Activated T-cell treated with anti-CD3 and anti-CD28 coated beads, Interleukin-2, amount 50 U/mL, for 24 hours (primary cell): ENCODE measurements around the gene SNTB2.
"Not testable (repeated sequence)": the region's sequence is repeated elsewhere in the genome, so short reads cannot be mapped to it uniquely, and the experiment has no call there.

Source experiments
- DNase-seq: peaks from one replicate; pipeline ENCODE4 v3.0.0-alpha.2; 2020
- H3K27ac Mint-ChIP-seq: 2 replicates; pipeline ENCODE4 v1.8.0; 2020; ENCODE audit warnings: mild to moderate bottlenecking, mixed read lengths
- H3K27me3 Mint-ChIP-seq: 2 replicates; pipeline ENCODE4 v1.8.0; 2020; ENCODE audit warnings: mixed read lengths
- H3K36me3 Mint-ChIP-seq: 2 replicates; pipeline ENCODE4 v1.8.0; 2020; ENCODE audit warnings: low read depth, mixed read lengths
- H3K4me1 Mint-ChIP-seq: 2 replicates; pipeline ENCODE4 v1.8.0; 2020; ENCODE audit warnings: low read depth, mixed read lengths
- H3K4me3 Mint-ChIP-seq: 2 replicates; pipeline ENCODE4 v1.8.0; 2020; ENCODE audit warnings: mild to moderate bottlenecking, moderate library complexity, mixed read lengths
- H3K9me3 Mint-ChIP-seq: 2 replicates; pipeline ENCODE4 v1.8.0; 2020; ENCODE audit warnings: mixed read lengths

Gene SNTB2

GRCh38 chr16:69274699-69275235, 87.8 kb downstream of the SNTB2 start:
- Mint-ChIP-seq H3K36me3 (peaks cover 20% of the 10 kb centered on the region), H3K9me3 (no peaks in the 10 kb centered on the region), H3K27me3 (no peaks in the 10 kb centered on the region), H3K4me1 (peaks cover 1% of the 10 kb centered on the region), H3K27ac (no peak overlapping the region), H3K4me3 (no peak overlapping the region)
- no peak for DNase-seq

GRCh38 chr16:69276148-69277115, 89.5 kb downstream of the SNTB2 start:
- peaks cover 9% of the 10 kb centered on the region for H3K36me3 Mint-ChIP-seq
- H3K9me3 Mint-ChIP-seq: no peaks in the 10 kb centered on the region
- H3K4me3 Mint-ChIP-seq: no peak overlapping the region
- peaks cover 1% of the 10 kb centered on the region for H3K4me1 Mint-ChIP-seq
- H3K27ac Mint-ChIP-seq: no peak overlapping the region
- DNase-seq: no peak
- H3K27me3 Mint-ChIP-seq: no peaks in the 10 kb centered on the region

DNA sequence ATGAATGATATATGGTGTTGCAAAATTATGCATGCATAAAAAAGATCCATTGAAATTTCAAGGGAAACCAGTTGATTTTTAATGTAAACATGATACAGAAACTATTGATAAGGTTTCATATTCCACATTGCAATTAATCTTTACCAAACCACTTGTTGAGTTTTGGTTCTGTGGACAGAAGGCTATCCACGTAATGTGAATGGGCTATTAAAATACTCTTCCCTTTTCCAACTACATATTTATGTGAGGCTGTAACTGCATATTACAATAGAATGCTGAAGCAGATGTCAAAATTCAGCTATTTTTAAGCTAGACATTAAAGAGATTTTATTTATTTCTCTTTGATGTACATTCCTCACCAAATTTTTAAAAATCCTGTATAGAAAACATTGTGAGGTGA, 90.4 kb downstream of the SNTB2 start:
- H3K36me3 Mint-ChIP-seq: peaks cover 4% of the 10 kb centered on the region
- no peaks in the 10 kb centered on the region for H3K9me3 Mint-ChIP-seq
- H3K27me3 Mint-ChIP-seq: no peaks in the 10 kb centered on the region
- no peak overlapping the region for H3K4me3 Mint-ChIP-seq
- H3K27ac Mint-ChIP-seq: no peak overlapping the region
- DNase-seq: no peak
- peaks cover 1% of the 10 kb centered on the region for H3K4me1 Mint-ChIP-seq

- no peak overlapping the region for H3K4me3 Mint-ChIP-seq
- peaks cover 12% of the 10 kb centered on the region for H3K36me3 Mint-ChIP-seq
- peaks cover 4% of the 10 kb centered on the region for H3K4me1 Mint-ChIP-seq
- no peaks in the 10 kb centered on the region for H3K9me3 Mint-ChIP-seq
- DNase-seq: no peak
- H3K27me3 Mint-ChIP-seq: no peaks in the 10 kb centered on the region
- H3K27ac Mint-ChIP-seq: no peak overlapping the region
These were observed 96.9 kb downstream of the SNTB2 start for GRCh38 chr16:69283851-69284250.

GRCh38 chr16:69285240-69285639, 98.3 kb downstream of the SNTB2 start:
- H3K36me3 Mint-ChIP-seq: peaks cover 12% of the 10 kb centered on the region
- no peaks in the 10 kb centered on the region for H3K27me3 Mint-ChIP-seq
- no peak overlapping the region for H3K4me3 Mint-ChIP-seq
- peaks cover 2% of the 10 kb centered on the region for H3K4me1 Mint-ChIP-seq
- no peak for DNase-seq
- H3K27ac Mint-ChIP-seq: no peak overlapping the region
- no peaks in the 10 kb centered on the region for H3K9me3 Mint-ChIP-seq

DNA sequence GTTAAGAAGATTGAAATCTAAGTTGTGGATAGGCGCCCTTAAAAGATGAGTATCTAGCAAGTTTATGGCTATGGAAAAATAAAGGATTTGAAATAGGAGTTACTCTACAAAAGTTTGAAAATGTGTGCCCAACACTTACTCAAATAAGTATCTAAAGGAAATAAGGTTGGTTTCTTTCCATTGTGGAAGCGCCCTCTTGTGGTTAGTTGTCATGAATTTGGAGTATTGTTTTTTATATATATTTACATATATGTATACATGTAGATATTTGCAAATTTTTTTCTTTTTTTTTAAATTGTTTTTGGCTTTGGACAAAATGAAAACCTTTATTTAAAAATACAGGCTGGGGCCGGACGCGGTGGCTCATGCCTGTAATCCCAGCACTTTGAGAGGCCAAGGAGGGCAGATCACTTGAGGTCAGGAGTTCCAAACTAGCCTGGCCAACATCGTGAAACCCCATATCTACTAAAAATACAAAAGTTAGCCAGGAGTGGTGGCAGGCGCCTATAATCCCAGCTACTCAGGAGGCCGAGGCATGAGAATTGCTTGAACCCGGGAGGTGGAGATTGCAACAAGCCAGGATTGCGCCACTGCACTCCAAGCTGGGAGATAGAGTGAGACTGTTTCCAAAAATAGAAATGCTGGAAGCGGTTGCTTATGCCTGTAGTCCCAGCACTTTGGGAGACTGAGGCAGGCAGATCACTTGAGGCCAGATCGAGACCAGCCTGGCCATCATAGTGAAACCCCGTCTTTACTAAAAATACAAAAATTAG, 100.2 kb downstream of the SNTB2 start:
- Mint-ChIP-seq H3K9me3 (no peaks in the 10 kb centered on the region), H3K36me3 (peaks cover 12% of the 10 kb centered on the region), H3K27ac (peak overlapping the region; percentile 64), H3K4me1 (peaks cover 2% of the 10 kb centered on the region), H3K27me3 (no peaks in the 10 kb centered on the region), H3K4me3 (no peak overlapping the region)
- DNase-seq: peak; percentile 38

GRCh38 chr16:69291657-69292056, 104.7 kb downstream of the SNTB2 start:
- H3K36me3 Mint-ChIP-seq, H3K9me3 Mint-ChIP-seq, H3K27me3 Mint-ChIP-seq, H3K27ac Mint-ChIP-seq, DNase-seq, H3K4me3 Mint-ChIP-seq, H3K4me1 Mint-ChIP-seq: not testable (repeated sequence)

DNA sequence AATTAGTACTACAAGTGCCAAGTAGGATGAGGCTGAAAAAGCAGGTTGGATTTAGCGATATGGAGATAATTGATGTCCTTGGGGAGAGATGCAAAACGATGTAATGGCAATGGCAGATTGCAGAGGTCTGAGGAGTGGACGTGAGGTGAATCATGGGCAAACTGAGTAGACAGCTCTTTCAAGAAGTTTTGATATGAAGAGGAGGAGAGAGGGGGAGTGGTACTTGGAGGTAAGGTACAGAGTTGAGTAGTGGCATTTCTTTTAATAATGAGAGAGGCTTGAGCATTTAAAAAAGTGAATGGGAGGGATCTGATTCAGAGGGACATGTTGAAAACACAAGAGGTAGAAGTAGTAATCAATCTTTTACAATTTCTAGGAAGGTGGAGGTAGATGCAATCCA, 106.4 kb downstream of the SNTB2 start:
- H3K9me3 Mint-ChIP-seq: no peaks in the 10 kb centered on the region
- no peak for DNase-seq
- H3K27ac Mint-ChIP-seq: peak overlapping the region; percentile 26
- H3K36me3 Mint-ChIP-seq: peaks cover 5% of the 10 kb centered on the region
- H3K4me1 Mint-ChIP-seq: peaks cover 4% of the 10 kb centered on the region
- H3K4me3 Mint-ChIP-seq: no peak overlapping the region
- H3K27me3 Mint-ChIP-seq: no peaks in the 10 kb centered on the region

DNA sequence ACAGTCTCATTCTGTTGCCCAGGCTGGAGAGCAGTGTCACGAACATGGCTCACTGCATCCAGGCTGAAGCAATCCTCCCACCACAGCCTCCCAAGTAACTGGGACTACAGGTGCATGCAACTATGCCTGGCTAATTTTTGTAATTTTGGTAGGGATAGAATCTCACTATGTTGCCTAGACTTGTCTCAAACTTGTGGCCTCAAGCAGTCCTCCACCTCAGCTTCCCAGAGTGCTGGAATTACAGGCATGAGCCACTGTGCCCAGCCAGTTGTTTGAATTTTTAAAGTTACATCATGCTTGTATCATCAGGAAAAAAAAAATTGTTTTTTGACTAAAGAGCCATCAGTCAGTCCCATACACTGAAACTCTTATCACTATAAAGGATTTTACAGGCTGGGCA, 107.1 kb downstream of the SNTB2 start:
- Mint-ChIP-seq H3K4me3 (no peak overlapping the region), H3K9me3 (no peaks in the 10 kb centered on the region), H3K36me3 (peaks cover 3% of the 10 kb centered on the region), H3K4me1 (peaks cover 4% of the 10 kb centered on the region), H3K27ac (no peak overlapping the region), H3K27me3 (no peaks in the 10 kb centered on the region)
- DNase-seq: no peak

- not testable (repeated sequence) for H3K9me3 Mint-ChIP-seq, H3K27me3 Mint-ChIP-seq, H3K4me3 Mint-ChIP-seq, H3K4me1 Mint-ChIP-seq, H3K27ac Mint-ChIP-seq, DNase-seq
- peaks cover 23% of the 10 kb centered on the region for H3K36me3 Mint-ChIP-seq
These were observed 109.8 kb downstream of the SNTB2 start for GRCh38 chr16:69296771-69297170.

DNA sequence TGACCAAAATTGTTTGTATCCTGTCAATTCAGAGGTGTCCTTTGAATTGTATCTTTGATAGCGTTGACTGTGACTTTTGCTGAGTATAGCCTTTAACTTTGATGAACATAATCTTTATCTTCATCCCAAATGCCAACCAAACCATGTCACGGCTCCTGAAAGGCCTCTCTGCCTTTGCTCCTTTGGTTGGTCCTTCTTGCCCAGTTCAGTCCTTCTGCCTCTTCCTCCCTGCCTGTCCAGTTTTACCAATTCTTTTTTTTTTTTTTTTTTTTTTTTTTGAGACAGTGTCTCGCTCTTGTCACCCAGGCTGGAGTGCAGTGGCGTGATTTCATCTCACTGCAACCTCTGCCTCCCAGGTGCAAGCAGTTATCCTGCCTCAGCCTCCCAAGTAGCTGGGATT, 111.3 kb downstream of the SNTB2 start:
- DNase-seq: no peak
- Mint-ChIP-seq H3K27ac (no peak overlapping the region), H3K27me3 (no peaks in the 10 kb centered on the region), H3K4me3 (no peak overlapping the region), H3K4me1 (peaks cover 4% of the 10 kb centered on the region), H3K36me3 (peaks cover 25% of the 10 kb centered on the region), H3K9me3 (no peaks in the 10 kb centered on the region)

GRCh38 chr16:69301187-69301586, 114.2 kb downstream of the SNTB2 start:
- H3K36me3 Mint-ChIP-seq: peaks cover 22% of the 10 kb centered on the region
- H3K27me3 Mint-ChIP-seq: no peaks in the 10 kb centered on the region
- no peak overlapping the region for H3K27ac Mint-ChIP-seq
- H3K4me3 Mint-ChIP-seq: no peak overlapping the region
- DNase-seq: no peak
- no peaks in the 10 kb centered on the region for H3K4me1 Mint-ChIP-seq
- H3K9me3 Mint-ChIP-seq: no peaks in the 10 kb centered on the region

GRCh38 chr16:69301861-69302260, 114.9 kb downstream of the SNTB2 start:
- Mint-ChIP-seq H3K4me1 (no peaks in the 10 kb centered on the region), H3K27ac (no peak overlapping the region), H3K27me3 (no peaks in the 10 kb centered on the region), H3K9me3 (no peaks in the 10 kb centered on the region), H3K4me3 (no peak overlapping the region), H3K36me3 (peaks cover 22% of the 10 kb centered on the region)
- peak; percentile 6 for DNase-seq

DNA sequence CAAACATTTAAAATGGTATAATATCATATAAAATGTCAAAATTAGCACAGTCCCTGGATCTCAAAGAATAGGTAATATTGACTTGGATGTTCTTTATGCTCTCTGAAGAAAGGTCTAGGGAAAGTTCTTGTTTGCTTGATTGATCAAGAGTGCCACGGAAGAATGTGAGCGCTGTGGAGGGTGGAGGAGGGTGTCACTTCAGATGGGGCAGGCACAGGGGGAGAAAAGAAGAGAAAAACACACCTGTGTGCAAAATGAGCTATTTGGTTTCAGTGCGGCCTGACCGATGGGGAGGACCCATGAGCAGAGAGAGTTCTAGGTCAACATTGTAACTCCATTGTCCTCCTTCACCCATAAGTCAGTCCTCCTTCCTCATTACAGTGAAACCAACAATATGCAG, 115.3 kb downstream of the SNTB2 start:
- Mint-ChIP-seq H3K4me3 (no peak overlapping the region), H3K4me1 (no peaks in the 10 kb centered on the region), H3K27me3 (no peaks in the 10 kb centered on the region), H3K9me3 (no peaks in the 10 kb centered on the region), H3K27ac (no peak overlapping the region), H3K36me3 (peaks cover 22% of the 10 kb centered on the region)
- no peak for DNase-seq

- DNase-seq: no peak
- no peak overlapping the region for H3K27ac Mint-ChIP-seq
- H3K4me1 Mint-ChIP-seq: peaks cover 7% of the 10 kb centered on the region
- no peak overlapping the region for H3K4me3 Mint-ChIP-seq
- no peaks in the 10 kb centered on the region for H3K9me3 Mint-ChIP-seq
- peaks cover 8% of the 10 kb centered on the region for H3K36me3 Mint-ChIP-seq
- H3K27me3 Mint-ChIP-seq: no peaks in the 10 kb centered on the region
These were observed 119.1 kb downstream of the SNTB2 start for GRCh38 chr16:69306031-69306430.
